CD4-positive, alpha-beta T cell treated with Interferon gamma for 1 hour (primary cell): ENCODE data around the gene CDH6.
"Not testable (repeated sequence)": the region's sequence is repeated elsewhere in the genome, so short reads cannot be mapped to it uniquely, and the experiment has no call there.

ENCODE experiments used
- DNase-seq: peaks from one replicate; pipeline ENCODE4 v3.0.0-alpha.2; 2020

Gene CDH6

DNA sequence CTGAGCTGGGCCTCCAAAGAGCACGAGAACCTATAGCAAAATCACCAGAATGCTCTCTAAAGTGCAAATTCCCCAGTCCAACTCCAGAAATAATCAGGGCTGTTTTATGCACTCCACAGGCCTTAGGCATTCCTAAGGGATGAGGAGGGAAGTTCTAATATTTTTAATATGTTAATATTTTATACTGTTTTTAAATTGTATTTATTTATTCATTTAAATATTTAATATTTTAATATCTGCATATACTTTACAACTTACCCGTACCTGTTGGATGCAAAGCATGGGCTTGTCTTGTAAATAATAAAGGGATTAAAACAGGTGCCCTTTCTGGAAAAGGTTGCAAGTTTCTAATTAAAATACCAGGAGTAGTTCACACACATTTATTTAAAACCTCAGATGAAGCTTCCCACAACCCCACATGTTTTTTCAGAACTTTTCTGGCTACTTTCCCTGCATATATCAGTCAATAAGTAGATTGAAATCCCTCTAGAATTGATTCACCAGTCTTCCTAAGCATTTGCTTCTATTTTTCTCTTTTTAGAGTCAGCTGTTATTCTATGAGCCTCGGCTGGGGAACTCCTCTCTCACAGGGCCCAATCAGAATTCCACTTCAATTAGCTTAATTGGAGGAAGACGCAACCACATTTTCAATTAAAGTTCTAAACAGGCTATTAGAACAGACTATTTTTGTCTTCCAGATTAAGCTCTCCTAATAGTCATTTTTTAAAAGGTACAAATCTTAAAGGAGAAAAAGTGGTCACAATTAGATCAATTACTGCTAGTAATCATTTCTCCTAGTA lies 140.8 kb downstream of the CDH6 start:
- DNase-seq, result no peak

GRCh38 chr5:31335456-31335855 lies 142.0 kb downstream of the CDH6 start:
- DNase-seq, result no peak

DNA sequence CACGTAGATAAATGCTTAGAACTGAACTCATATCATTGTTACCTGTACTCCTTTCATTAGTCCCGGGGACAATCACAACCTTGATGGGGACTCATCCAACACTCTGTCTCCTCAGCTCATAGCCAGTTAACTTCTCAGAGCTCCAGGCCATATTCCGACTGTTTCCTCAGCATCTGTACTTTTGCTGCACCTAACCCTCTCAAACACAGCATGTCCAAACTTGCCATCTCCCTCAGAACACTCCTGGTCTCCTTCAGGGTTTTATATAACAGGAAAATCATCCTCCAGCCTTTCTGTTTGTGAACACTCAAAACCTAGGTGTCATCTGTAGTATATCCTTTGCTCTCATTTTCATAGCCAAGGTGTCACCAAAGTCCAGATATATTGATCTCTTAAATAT lies 150.5 kb downstream of the CDH6 start:
- no peak for DNase-seq

DNA sequence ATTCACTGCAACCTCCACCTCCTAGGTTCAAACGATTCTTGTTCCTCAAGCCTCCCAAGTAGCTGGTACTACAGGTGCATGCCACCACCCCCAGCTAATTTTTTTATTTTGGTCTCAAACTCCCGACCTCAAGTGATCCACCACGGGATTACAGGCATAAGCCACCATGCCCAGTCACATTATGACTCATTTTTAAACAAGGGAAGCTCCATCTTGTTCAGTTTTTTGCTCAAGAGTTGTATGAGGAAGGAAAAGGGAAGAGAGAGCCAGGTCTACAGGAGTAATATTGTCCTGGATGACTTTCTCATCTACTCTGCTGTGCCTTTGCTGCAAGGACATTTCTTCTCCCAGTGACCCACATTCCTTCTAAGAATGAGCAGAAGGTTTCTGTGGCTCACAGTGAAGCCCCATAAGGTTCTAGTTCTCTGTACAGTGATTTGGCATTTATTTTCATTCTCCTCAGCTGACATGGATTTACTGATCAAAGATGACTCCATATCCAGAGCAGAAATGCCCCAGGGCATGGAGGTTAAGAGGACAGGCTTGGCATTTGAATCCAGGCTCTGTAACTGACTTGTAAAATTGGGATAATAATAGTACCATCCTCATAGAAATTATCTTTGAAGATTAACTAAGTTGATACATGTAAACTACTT lies 153.5 kb downstream of the CDH6 start:
- no peak for DNase-seq

GRCh38 chr5:31347552-31347905 lies 154.0 kb downstream of the CDH6 start:
- DNase-seq, result no peak

GRCh38 chr5:31350395-31350794 lies 156.9 kb downstream of the CDH6 start:
- no peak for DNase-seq

DNA sequence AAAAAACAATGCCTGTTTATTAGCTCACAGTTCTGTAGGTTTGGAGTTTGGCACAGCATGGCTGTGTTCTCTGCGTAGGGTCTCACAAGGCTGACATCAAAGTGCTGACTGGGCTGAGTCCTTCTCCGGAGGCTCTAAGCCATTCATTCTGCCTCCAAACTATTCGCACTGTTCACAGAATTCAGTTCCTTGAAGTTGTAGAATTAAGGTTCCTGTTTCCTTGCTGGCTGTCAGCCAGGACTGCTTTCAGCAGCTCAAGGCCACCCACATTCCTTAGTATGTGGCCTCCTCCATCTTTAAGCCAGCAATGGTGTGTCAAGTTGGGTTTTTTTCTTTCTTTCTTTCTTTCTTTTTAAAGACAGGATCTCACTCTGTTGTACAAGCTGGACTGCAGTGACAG lies 161.9 kb downstream of the CDH6 start:
- DNase-seq, result no peak

DNA sequence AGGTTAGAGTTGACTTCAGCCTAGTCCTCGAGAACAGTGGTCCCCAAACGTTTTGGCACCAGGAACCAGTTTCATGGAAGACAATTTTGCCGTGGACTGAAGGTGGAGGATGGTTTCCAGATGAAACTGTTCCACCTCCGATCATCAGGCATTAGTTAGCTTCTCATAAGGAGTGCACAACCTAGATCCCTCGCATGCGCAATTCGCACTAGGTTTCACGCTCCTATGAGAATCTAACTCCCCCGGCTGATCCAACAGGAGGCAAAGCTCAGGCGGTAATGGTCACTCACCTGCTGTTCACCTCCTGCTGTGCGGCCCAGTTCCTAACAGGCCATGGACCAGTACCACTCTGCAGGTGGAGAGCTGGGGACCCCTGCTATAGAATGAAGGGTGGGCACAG lies 163.6 kb downstream of the CDH6 start:
- no peak for DNase-seq

GRCh38 chr5:31359839-31360238 lies 166.4 kb downstream of the CDH6 start:
- DNase-seq, result no peak

DNA sequence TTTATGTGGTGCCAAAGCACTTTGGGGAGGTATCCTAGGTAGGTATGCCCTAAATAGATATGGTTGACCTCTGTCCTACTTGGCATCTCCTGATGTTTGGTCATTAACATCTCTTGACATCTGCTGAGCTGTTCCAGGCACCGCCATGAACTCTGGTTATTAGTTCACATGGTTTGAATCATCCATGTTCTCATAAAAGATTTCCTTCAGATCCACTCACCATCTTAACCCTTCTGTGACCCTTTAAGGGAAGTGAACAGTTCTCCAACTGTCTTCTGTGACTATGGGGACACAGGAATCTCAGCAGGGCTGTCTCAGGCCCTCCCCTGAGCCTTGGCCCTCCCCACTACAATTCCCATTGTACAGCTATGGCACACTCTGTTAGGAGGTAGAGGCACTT lies 167.7 kb downstream of the CDH6 start:
- no peak for DNase-seq

DNA sequence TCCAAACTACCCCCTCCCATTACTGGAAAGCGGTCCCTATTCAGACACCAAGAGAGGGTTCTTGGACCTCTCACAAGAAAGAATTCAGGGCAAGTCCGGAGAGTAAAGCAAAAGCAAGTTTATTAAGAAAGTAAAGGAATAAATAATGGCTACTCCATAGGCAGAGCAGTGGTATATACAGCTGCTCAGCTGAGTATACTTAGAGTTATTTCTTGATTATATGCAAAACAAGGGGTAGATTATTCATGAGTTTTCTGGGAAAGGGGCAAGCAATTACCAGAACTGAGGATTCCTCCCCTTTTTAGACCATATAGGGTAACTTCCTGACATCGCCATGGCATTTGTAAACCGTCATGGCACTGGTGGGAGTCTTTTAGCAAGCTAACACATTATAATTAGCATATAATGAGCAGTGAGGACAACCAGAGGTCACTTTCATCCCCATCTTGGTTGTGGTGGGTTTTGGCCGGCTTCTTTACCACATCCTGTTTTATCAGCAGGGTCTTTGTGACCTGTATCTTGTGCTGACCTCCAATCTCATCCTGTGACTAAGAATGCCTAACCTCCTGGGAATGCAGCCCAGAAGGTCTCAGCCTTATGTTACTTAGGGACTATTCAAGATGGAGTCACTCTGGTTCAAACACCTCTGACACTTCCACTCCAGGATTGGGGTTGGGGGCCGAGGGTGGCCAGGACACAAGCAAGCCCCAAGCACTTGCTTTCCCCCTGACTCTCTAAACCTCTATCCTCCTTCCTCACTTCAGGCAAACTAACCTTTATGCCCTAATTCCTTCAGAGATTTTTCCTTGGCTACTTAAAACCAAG lies 168.4 kb downstream of the CDH6 start:
- DNase-seq, result not testable (repeated sequence)

GRCh38 chr5:31362529-31362900 lies 169.0 kb downstream of the CDH6 start:
- DNase-seq, result no peak

DNA sequence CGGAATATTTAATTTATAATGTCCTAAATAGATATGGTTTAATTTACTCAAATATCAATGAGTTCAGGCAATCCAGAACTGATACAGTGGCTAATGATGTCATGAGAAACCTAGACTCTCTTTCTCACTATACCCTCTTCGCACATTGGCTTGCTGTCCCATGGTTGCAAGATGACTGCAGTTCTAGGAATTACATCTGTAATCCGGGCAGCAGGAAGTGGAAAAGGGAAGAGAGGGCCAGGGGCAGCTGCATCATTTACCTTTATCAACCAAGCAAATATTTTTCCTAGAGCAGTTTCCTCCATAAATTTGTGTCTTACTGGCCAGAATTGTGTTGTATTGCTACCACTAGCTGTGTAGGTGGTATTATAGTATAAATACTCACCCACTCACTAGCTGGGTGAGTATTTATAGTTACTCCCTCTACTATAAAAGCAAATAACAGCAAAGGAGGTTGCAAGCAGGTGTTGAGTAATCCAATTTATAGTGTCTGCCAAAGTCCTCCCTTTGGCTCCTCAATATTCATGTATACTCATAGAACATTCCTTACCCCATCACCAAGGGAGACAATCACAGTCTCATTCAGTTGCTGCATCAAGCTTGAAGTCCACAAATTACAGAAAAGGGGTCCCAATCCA lies 169.6 kb downstream of the CDH6 start:
- DNase-seq, result no peak

- no peak for DNase-seq
Measured at GRCh38 chr5:31364881-31365636, 171.6 kb downstream of the CDH6 start.

DNA sequence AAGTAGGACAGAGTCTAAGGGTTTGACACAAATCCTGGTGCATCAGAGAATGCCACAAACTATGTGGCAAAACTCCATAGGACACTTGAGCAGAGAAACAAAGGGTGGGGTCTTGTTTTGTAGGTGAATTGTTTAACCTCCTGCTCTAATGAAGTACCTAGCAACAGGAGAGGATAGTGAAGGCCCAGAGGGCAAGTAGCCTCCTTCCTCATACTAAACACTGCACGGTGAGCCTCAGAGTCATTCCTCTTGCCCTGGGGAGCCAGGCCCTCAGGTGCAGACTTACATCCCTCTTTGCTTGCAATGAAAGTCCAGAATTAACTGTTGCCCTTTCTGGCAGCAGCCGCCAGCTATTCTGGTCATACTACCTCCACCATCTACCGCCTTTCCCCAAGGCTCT lies 172.3 kb downstream of the CDH6 start:
- no peak for DNase-seq

DNA sequence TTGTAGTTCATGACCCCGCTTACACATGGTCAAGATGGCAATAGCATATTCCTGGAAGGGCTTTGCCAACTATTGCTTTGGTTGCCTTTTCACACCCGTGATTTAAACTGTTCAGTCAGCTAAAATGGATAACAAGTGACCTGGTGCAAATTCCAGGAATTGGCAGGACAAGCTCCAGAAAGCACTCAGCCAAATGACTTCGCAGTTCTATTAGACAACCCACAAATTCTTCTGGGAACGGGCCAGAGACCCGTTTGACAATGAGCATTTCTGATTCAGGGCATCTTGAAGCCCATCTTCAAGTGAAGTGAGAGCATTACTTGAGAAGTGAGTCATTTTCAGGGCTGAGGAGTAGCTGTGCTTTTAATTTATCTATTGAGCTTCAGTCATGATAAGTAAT lies 173.5 kb downstream of the CDH6 start:
- no peak for DNase-seq

GRCh38 chr5:31372124-31372523 lies 178.6 kb downstream of the CDH6 start:
- no peak for DNase-seq

DNA sequence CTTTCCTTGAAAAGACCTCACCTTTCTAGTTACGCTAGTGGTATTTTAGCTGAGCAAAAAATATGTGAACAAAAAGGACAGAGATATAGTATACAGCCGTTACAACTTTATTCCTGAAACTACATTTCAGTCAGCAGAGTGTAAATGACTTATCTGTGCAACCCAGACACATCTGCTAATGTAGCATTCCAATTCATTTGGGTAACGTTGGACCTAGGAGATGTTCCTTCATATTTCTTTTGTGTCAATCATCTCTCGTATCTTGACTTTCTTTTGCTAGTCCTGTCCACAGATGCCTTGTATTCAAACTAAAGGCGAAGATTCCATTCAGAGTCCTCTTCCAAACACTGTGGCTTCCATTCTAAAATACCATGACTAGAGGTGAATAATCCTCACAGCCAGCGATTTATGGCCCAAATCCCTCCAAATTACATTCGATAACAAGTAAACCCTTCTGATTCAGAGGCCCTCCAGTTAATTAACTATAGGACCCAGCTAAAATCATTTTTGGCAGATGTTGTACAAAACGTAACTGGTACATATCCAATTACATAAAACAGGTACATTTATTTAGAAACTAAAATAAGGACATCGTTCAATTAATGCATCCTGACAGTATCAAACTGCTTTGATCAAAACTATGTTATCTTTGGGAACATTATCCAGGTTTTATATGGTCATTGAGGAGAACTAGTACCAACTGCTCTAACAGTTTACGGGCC lies 182.7 kb downstream of the CDH6 start:
- DNase-seq, result no peak

DNA sequence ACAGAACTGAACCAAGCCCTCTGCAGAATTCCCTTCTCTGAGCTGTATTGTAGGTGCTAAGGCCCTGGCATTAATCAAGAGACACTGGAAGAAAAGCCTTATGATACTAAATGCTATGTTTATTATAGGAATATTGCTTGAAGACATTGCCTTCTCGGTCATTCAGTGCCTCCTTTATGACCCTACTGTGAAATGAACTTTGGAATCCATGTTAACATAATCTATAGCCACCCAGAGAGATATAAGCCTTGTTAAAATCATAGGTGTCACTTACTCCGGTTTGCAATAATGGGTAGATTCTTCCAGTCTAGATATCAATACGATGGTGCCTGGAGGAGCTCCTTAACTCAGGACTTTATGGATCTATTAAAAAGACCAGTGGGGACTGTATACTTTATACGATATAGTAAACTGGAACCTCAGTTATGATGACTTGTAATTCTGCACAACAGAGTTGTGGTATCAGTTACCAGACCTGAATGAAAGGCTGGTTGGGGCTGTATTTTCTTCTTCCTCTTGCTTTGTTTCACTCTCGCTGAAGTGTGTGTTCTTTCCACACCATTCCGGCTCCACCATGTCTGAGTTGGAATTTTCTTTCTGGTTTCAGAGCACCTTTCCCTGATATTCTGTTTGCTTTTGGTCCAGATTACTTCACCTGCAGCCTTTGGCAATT lies 183.9 kb downstream of the CDH6 start:
- DNase-seq, result no peak

DNA sequence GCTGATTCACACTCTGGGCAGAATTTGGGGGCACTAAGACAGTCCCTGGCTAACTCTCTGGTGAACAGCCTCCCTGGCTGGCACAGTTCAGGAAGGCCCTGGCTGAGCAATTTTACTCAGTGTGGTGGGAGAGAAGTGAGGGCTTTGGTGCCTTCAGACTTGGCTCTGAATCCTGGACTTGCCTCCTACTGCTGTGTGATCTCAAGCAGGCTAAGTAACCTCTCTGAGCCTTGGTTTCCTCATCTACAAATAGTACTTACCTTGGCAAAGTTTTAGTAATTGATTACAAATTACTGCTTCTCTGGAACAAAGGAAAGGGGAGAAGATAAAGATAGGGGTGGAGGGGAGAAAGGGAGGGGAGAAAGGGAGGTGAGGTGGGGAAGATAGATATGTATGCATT lies 184.7 kb downstream of the CDH6 start:
- DNase-seq, result no peak
